Psoas muscle (tissue), 8 donors: ENCODE data around the gene COMMD2. TPM values are rescaled to one million over a fixed set of nuclear protein-coding genes. Genes with fewer than 3 reads are reported as not detected.
A peak's percentile ranks its signal among the peaks of the same experiment; 100 is the strongest.

ENCODE experiments used
- ATAC-seq, 4 donors: fragments of 200-7000 bp; cut with Tn5 transposase; one replicate each; pipeline ENCODE4 v1.9.1; 2020; ENCODE audit warnings: moderate library complexity in 3 of 4, mild to moderate bottlenecking in 2 of 4
- DNase-seq, 2 donors: peaks; one replicate each; pipeline ENCODE4 v3.0.0-alpha.2; 2020
- H3K27ac ChIP-seq: fragments of 200-600 bp; one replicate; pipeline ENCODE4 v1.8.0; 2022
- H3K27me3 ChIP-seq, 3 donors: fragments of 200-600 bp in 1 of 3; one replicate each; pipeline versions ENCODE4 v1.6.1 to v1.8.0; 2013 to 2022; ENCODE audit warnings: low read length in 2 of 3, mild to moderate bottlenecking in 2 of 3, moderate library complexity in 1 of 3; ENCODE audit not compliant: insufficient read depth in 3 of 3
- H3K36me3 ChIP-seq, 2 donors: fragments of 200-600 bp in 1 of 2; one replicate each; pipeline versions ENCODE4 v1.6.1 to v1.8.0; 2013 to 2022; ENCODE audit warnings: low read depth in 1 of 2, mild to moderate bottlenecking in 1 of 2, moderate library complexity in 1 of 2; ENCODE audit not compliant: insufficient read depth in 1 of 2
- H3K4me1 ChIP-seq: fragments of 200-600 bp; one replicate; pipeline ENCODE4 v1.8.0; 2022
- H3K4me3 ChIP-seq: fragments of 200-600 bp; one replicate; pipeline ENCODE4 v1.8.0; 2022; ENCODE audit warnings: mild to moderate bottlenecking
- H3K9me3 ChIP-seq: fragments of 200-600 bp; one replicate; pipeline ENCODE4 v1.8.0; 2022
- CTCF ChIP-seq: fragments of 200-600 bp; IDR thresholded peaks from one replicate; pipeline ENCODE4 v1.8.0; 2022; ENCODE audit warnings: antibody characterized with exemption
- WGBS, 3 donors: extraction: QIAGEN DNeasy Blood & Tissue Kit; methylation state at CpG; one replicate each; pipeline versions ENCODE4 v1.1.6 to v1.1.7; 2013; 5-methylcytosine and 5-hydroxymethylcytosine counted together
- intact Hi-C, 2 donors: fragments of 100-400 bp; cut with DNase I; formaldehyde crosslinking; loops; one replicate each; pipeline versions ENCODE4 v1.11.0 to v1.14.2; 2022
- polyA plus RNA-seq, 3 donors: library from polyadenylated mRNA; stranded (reverse); fragments of 200-250 nt; gene quantifications; one replicate each; pipeline ENCODE4 v1.2.3, GENCODE V29; 2013
- total RNA-seq, 4 donors: library from RNA; stranded (reverse); fragmentation: NEBNext Ultra II Directional in 2 of 4; extraction: Animal tissue kit (Norgen Biotek cat#: 25700) in 2 of 4; gene quantifications; one replicate each; pipeline versions ENCODE4 v1.2.1 to v1.2.4, GENCODE V29; 2021 to 2023
- donor health status: healthy with polysubstance abuse.
- donor health status: DM: no; HTN: no; CAD: no; lungs with moderate emphysema.
- donor health status: Bipolar disorder and iron deficiency.
- donor health status: healthy.
- donor health status: DM: yes; HTN: yes; CAD: no.
- donor health status: DM: no; HTN: no; CAD: no.
- donor health status: DM: no; HTN: no; CAD: no.
- donor health status: DM: yes; HTN: yes; CAD: no.

Gene COMMD2
- total and polyA plus RNA-seq, 7 donors: 7.7 to 22.8 (median 14.1) TPM

GRCh38 chr3:149723781-149724180, 28.5 kb downstream of the COMMD2 start:
- DNase-seq (no peak), ATAC-seq (no peak)
- no peak for TF ChIP-seq CTCF

DNA sequence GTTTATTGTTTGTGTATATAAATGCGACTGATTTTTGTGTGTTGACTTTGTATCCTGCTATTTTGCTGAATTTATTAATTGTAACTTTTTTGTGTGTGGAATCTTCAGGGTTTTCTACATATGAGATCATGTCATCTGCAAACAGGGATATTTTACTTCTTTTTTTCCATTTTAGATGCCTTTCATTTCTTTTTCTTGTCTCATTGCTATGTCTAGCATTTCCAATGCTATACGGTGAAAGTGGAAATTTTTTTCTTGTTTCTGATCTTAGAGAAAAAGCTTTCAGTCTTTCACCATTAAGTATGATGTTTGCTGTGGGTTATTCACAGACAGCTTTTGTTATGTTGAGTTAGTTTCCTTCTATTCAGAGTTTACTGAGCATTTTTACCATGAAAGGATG, 31.4 kb downstream of the COMMD2 start:
- Histone ChIP-seq H3K27ac (no peak overlapping the region), H3K36me3 (no peaks in the 10 kb centered on the region), H3K27me3 (no peaks in the 10 kb centered on the region), H3K9me3 (peaks cover 5% of the 10 kb centered on the region), H3K4me3 (no peak overlapping the region), H3K4me1 (no peaks in the 10 kb centered on the region)
- ATAC-seq (no peak), DNase-seq (no peak)
- intact Hi-C loops: no loop called here
- 90 to 94% (median 92%) methylated on average over 2 of the region's 2 CpGs for WGBS, 3 donors
- TF ChIP-seq CTCF: no peak

More at GRCh38 chr3:149723781-149724180, 28.5 kb downstream of the COMMD2 start:
- no peak overlapping the region for H3K4me3 ChIP-seq
- peaks cover 5% of the 10 kb centered on the region for H3K9me3 ChIP-seq
- peaks cover 0 to 2% (median 0%) of the 10 kb centered on the region in 3 donors for H3K27me3 ChIP-seq
- no peaks in the 10 kb centered on the region for H3K4me1 ChIP-seq
- intact Hi-C loops: no loop called here
- no peak overlapping the region for H3K27ac ChIP-seq
- H3K36me3 ChIP-seq: no peaks in the 10 kb centered on the region

DNA sequence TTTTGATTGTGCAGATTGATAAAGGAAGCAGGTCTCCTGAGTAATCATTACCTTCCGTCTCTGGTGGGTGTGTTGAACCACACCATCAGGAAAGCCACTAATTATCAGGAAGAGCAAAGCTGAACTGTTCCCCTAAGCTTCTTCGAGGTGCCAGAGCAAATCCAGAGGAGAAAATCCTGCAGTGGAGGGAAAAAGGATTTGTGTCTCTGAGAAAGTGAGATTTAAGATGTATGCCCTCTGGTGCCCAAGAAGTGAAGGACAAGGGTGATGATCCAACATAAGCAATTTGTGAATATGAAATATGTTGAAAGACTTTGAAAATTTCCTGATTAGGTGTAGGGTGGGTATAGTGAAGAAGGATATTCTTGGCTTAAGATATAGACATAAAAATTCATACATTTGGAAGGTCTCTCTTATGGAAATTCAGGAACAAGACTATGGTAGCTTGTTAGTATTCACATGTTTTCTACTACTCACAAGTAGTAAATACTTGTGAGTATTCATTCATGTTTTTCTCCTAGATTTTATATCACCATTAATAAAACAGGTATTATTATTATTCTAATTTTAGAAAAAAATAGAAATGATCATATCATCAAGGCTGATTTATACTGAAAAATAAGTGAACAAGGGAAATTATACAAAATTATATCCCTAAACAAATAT, 34.8 kb downstream of the COMMD2 start:
- H3K4me3 ChIP-seq: no peak overlapping the region
- peak; percentile 82 for TF ChIP-seq CTCF
- H3K27me3 ChIP-seq: no peaks in the 10 kb centered on the region
- WGBS, 3 donors: 10 to 15% (median 13%) methylated on average over 2 of the region's 2 CpGs
- no peaks in the 10 kb centered on the region for H3K4me1 ChIP-seq
- no peak for DNase-seq
- intact Hi-C loops: loop anchor here (2.0 to 5.0 kb wide), 4 partner anchors 149 to 205 kb away; no protein-coding TSS in a partner anchor
- H3K36me3 ChIP-seq: no peaks in the 10 kb centered on the region
- no peak overlapping the region for H3K27ac ChIP-seq
- peaks cover 5% of the 10 kb centered on the region for H3K9me3 ChIP-seq
- ATAC-seq: peak; percentile 55 to 74 (median 70)

DNA sequence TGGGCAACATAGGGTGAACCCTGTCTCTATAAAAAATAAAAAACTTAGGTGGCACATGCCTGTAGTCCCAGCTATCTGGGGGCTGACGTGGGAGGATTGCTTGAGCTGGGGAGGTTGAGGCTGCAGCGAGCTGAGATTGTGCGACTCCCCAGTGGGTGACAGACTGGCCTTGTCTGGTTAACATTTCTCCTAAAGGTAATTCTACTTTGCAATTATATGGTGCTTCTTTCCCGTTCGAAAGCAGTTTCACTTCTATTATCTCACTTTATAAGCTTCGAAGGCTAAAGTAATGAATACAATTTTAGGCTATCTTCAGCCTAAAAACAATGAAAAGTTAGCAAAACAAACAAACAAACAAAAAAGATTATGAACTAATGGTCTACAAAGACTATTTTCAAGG, 35.3 kb downstream of the COMMD2 start:
- Histone ChIP-seq H3K27ac (no peak overlapping the region), H3K36me3 (no peaks in the 10 kb centered on the region), H3K4me1 (no peaks in the 10 kb centered on the region), H3K27me3 (no peaks in the 10 kb centered on the region), H3K9me3 (peaks cover 5% of the 10 kb centered on the region), H3K4me3 (no peak overlapping the region)
- no peak for ATAC-seq
- 73 to 81% (median 79%) methylated on average over 6 of the region's 6 CpGs for WGBS, 3 donors
- TF ChIP-seq CTCF: no peak
- intact Hi-C loops: loop anchor here (2.0 to 5.0 kb wide), 4 partner anchors 148 to 205 kb away; no protein-coding TSS in a partner anchor
- DNase-seq: no peak

GRCh38 chr3:149715247-149715646, 37.0 kb downstream of the COMMD2 start:
- no peaks in the 10 kb centered on the region for H3K36me3 ChIP-seq
- H3K27me3 ChIP-seq: no peaks in the 10 kb centered on the region
- H3K27ac ChIP-seq: no peak overlapping the region
- ATAC-seq (no peak), DNase-seq (no peak)
- TF ChIP-seq CTCF: no peak
- intact Hi-C loops: loop anchor here (5.0 kb wide), 2 partner anchors 188 to 203 kb away; no protein-coding TSS in a partner anchor
- no peak overlapping the region for H3K4me3 ChIP-seq
- 80 to 85% (median 81%) methylated on average over 13 of the region's 13 CpGs for WGBS, 3 donors
- H3K4me1 ChIP-seq: no peaks in the 10 kb centered on the region
- no peaks in the 10 kb centered on the region for H3K9me3 ChIP-seq
